ENCODE measurements around the gene TOPBP1. TPM values are rescaled to one million over a fixed set of nuclear protein-coding genes. Genes with fewer than 3 reads are reported as not detected.

Gene TOPBP1
- total RNA-seq (2022; extraction: Qiagen RNA extraction), result 20.5 to 28.4 TPM (median 25.6 TPM) in 5 replicates

GRCh38 chr3:133661454-133662277 is at the start of gene TOPBP1:
Gene TOPBP1, minus strand, starts transcription at chr3:133661941. Its CDS starts 814 bp downstream, at chr3:133661127.

GRCh38 chr3:133573629-133574194 is 88.0 kb downstream of the TOPBP1 start, which contains the start of gene CDV3:
Gene CDV3, plus strand, starts transcription at chr3:133573686. Its CDS starts 359 bp downstream, at chr3:133574045.

Other genes with a start within 250 kb of the TOPBP1 start
- gene CDV3, start 88.3 kb downstream of the TOPBP1 start, total RNA-seq (2022; extraction: Qiagen RNA extraction), result 106 to 132 TPM (median 109 TPM) in 5 replicates
- 0.69 to 1.5 TPM (median 1.2 TPM) in 5 replicates for gene TF, start 84.5 kb upstream of the TOPBP1 start, total RNA-seq (2022; extraction: Qiagen RNA extraction)
- 54.3 to 64.0 TPM (median 56.7 TPM) in 5 replicates for gene SRPRB, start 143.9 kb upstream of the TOPBP1 start, total RNA-seq (2022; extraction: Qiagen RNA extraction)
- gene RAB6B, start 233.9 kb upstream of the TOPBP1 start, total RNA-seq (2022; extraction: Qiagen RNA extraction), result 0.96 to 2.7 TPM (median 2.0 TPM) in 5 replicates